HepG2 (cell line): ENCODE results near the gene SPACA4. TPM values are rescaled to one million over a fixed set of nuclear protein-coding genes. Genes with fewer than 3 reads are reported as not detected.

Experiments used
- ATAC-seq: fragments of 200-7000 bp; cut with Tn5 transposase; 3 replicates; pipeline ENCODE4 v1.9.1; 2020; ENCODE audit warnings: mild to moderate bottlenecking, moderate library complexity
- BruUV-seq: library from RNA; stranded (reverse); fragments of 400-500 nt; replicated peaks from 2 replicates; lab custom pipeline; 2021; lab: Mats Ljungman, UMichigan
- CTCF ChIA-PET: fragments of 300-600 bp; formaldehyde crosslinking; extraction: SDS; loops from one replicate; lab custom pipeline; 2021; ENCODE audit warnings: low total read pairs, inconsistent platforms, low intra/inter-chr PET ratio; lab: Yijun Ruan, JAX
- POLR2A ChIA-PET: fragments of 350-600 bp; sonication (Branson Sonifier 250); formaldehyde crosslinking; loops from one replicate; lab custom pipeline; 2020; ENCODE audit warnings: antibody characterized with exemption, inconsistent platforms; lab: Yijun Ruan, JAX
- DNase-seq: peaks from one replicate; pipeline ENCODE4 v3.0.0-alpha.2; 2015; ENCODE audit warnings: low spot score
- FAIRE-seq: peaks from 3 replicates; lab custom pipeline; 2011; peaks lifted over from hg19 to GRCh38; lab: Jason Lieb, UNC
- H2AFZ ChIP-seq: one replicate; pipeline ENCODE4 v1.6.1; 2011; ENCODE audit warnings: low read length, inconsistent platforms
- H3K27ac ChIP-seq: fragments of 300-600 bp; 3 replicates; pipeline ENCODE4 v1.8.0; 2011; ENCODE audit warnings: mixed run types, mild to moderate bottlenecking, mixed read lengths, low read length, inconsistent platforms; ENCODE audit not compliant: insufficient read depth; ENCODE audit errors: extremely low read length
- H3K27me3 ChIP-seq, 2 experiments: fragments of 200-600 bp in 1 of 2; 2 replicates in 1 of 2; 3 replicates in 1 of 2; pipeline versions ENCODE4 v1.6.0 to v1.8.0; 2011; ENCODE audit warnings: low read length in 2 of 2, mild to moderate bottlenecking in 2 of 2, moderate library complexity in 2 of 2, inconsistent platforms in 1 of 2; ENCODE audit not compliant: insufficient read depth in 2 of 2, control insufficient read depth in 1 of 2
- H3K36me3 ChIP-seq, 2 experiments: fragments of 200-600 bp in 1 of 2; replicated peaks in 1 of 2; 2 replicates in 1 of 2; 3 replicates in 1 of 2; pipeline versions ENCODE4 v1.5.1 to v1.8.0; 2011; ENCODE audit warnings: low read length in 2 of 2, inconsistent platforms in 1 of 2; ENCODE audit not compliant: insufficient read depth in 2 of 2, control insufficient read depth in 1 of 2
- H3K4me1 ChIP-seq: 2 replicates; pipeline ENCODE4 v1.5.1; 2012; ENCODE audit warnings: low read length, inconsistent platforms; ENCODE audit not compliant: insufficient read depth
- H3K4me2 ChIP-seq: 2 replicates; pipeline ENCODE4 v1.6.0; 2011; ENCODE audit warnings: low read depth, low read length, inconsistent platforms
- H3K4me3 ChIP-seq, 3 experiments: fragments of 200-600 bp in 1 of 3; sonication (generic), shearing (Covaris generic) in 1 of 3; replicated peaks in 1 of 3; 2 replicates each; pipeline ENCODE4 v1.5.1; 2011 to 2016; ENCODE audit warnings: low read length in 3 of 3, inconsistent platforms in 2 of 3, low read depth in 2 of 3, mild to moderate bottlenecking in 2 of 3, control low read depth in 1 of 3, mixed read lengths in 1 of 3; ENCODE audit not compliant: insufficient read depth in 1 of 3
- H3K79me2 ChIP-seq: one replicate; pipeline ENCODE4 v1.6.1; 2011; ENCODE audit warnings: low read length, inconsistent platforms; ENCODE audit not compliant: insufficient read depth
- H3K9ac ChIP-seq: 2 replicates; pipeline ENCODE4 v1.6.0; 2011; ENCODE audit warnings: mild to moderate bottlenecking, low read depth, low read length, inconsistent platforms; ENCODE audit not compliant: insufficient read depth
- H3K9me3 ChIP-seq: 2 replicates; pipeline ENCODE4 v1.5.1; 2012; ENCODE audit warnings: mild to moderate bottlenecking, low read length
- H4K20me1 ChIP-seq: 2 replicates; pipeline ENCODE4 v1.6.0; 2011; ENCODE audit warnings: inconsistent platforms, mild to moderate bottlenecking, low read length, moderate library complexity; ENCODE audit not compliant: insufficient read depth
- MAFK ChIP-seq, 2 experiments: IDR thresholded peaks in 1 of 2; conservative IDR thresholded peaks in 1 of 2; 2 replicates each; pipeline ENCODE4 v1.6.1; 2011; ENCODE audit warnings: improper control_type of control experiment in 2 of 2, low read length in 2 of 2
- YY1 ChIP-seq: IDR thresholded peaks from 2 replicates; pipeline ENCODE4 v1.6.1; 2011; ENCODE audit warnings: low read length, low read depth, moderate library complexity, mild to moderate bottlenecking; ENCODE audit not compliant: insufficient read depth, insufficient replicate concordance
- ZNF205 ChIP-seq: IDR thresholded peaks from 2 replicates; pipeline ENCODE4 v1.6.1; 2018; ENCODE audit warnings: missing biosample characterization, missing genetic modification reagents
- ZNF597 ChIP-seq: sonication (generic); formaldehyde crosslinking; IDR thresholded peaks from 2 replicates; pipeline ENCODE4 v1.5.0; 2020; ENCODE audit warnings: missing genetic modification reagents
- ZNF615 ChIP-seq: sonication (generic); formaldehyde crosslinking; IDR thresholded peaks from 2 replicates; pipeline ENCODE4 v1.5.0; 2020; ENCODE audit warnings: mild to moderate bottlenecking, missing genetic modification reagents, borderline replicate concordance
- WGBS: methylation state at CpG from one replicate; pipeline ENCODE4 v1.1.6; 2017; ENCODE audit warnings: low lambda C conversion rate; 5-methylcytosine and 5-hydroxymethylcytosine counted together
- in situ Hi-C: cut with HindIII; loops from 2 replicates; pipeline ENCODE4 v1.10.0; 2017; ENCODE audit warnings: low pct_unique_long_range_greater_than_20kb; ENCODE audit not compliant: extremely low pct_ligation_motif_present
- intact Hi-C: fragments of 100-400 bp; cut with micrococcal nuclease; formaldehyde crosslinking; loops from one replicate; pipeline ENCODE4 v1.10.0; 2022; ENCODE audit not compliant: unreplicated experiment
- polyA plus RNA-seq, 8 experiments: library from polyadenylated mRNA; depleted of rRNA in 3 of 8; stranded (reverse) in 7 of 8; unstranded in 1 of 8; fragments of >200 nt; fragmentation: Illumina TruSeq in 4 of 8; extraction: Trizol in 4 of 8; gene quantifications; 2 replicates each; pipeline versions ENCODE4 v1.2.1 to v1.2.3, GENCODE V29; 2011 to 2016; ENCODE audit warnings: low read depth in 4 of 8, missing spikeins in 1 of 8, mixed read lengths in 1 of 8; ENCODE audit not compliant: insufficient read depth in 1 of 8
- total RNA-seq, 5 experiments: library from RNA; depleted of rRNA; stranded (reverse); fragments of >200 nt; fragmentation: Illumina TruSeq; extraction: Trizol; gene quantifications; 2 replicates each; pipeline ENCODE4 v1.2.3, GENCODE V29; 2016; ENCODE audit warnings: low read depth in 1 of 5

Gene SPACA4
- total and polyA plus RNA-seq, 2 of the 13 experiments (the other 11 are each of a cell fraction or from before 2014, with no cell fraction given) = not detected

- in situ Hi-C loops (no loop called here), intact Hi-C loops (no loop called here)
- no peak for FAIRE-seq
- H3K27me3 ChIP-seq = peaks cover 0 to 8% of the 10 kb centered on the region in 2 experiments; a peak in 3 of 5 replicates
- peak overlapping the region; percentile 51 for H3K4me2 ChIP-seq
- no peak for TF ChIP-seq ZNF615
- no peak for TF ChIP-seq ZNF597 (CRISPR knock-in tag)
- no peak for TF ChIP-seq ZNF205 (CRISPR knock-in tag)
- TF ChIP-seq YY1 = no peak
- TF ChIP-seq MAFK (conservative IDR thresholded peaks at IDR 0.05 in 1 of 2, IDR thresholded peaks at IDR 0.05 in 1 of 2; ENCODE audit: low read length in 2 of 2) = no peak
- TF ChIP-seq, all 625 proteins: peak for 0
- POLR2A ChIA-PET = interaction anchor here (1.0 kb wide), 1 partner anchor 21 kb away, joined by 4 read pairs; the partner anchor contains the start of genes RPL18 and SPHK2
- ATAC-seq (no peak), DNase-seq (no peak)
- peaks cover 48% of the 10 kb centered on the region for H3K4me1 ChIP-seq
- no peak overlapping the region for H3K27ac ChIP-seq
- 40% methylated on average over 32 of the region's 33 CpGs for WGBS
- no peaks in the 10 kb centered on the region for H4K20me1 ChIP-seq
- H3K9me3 ChIP-seq = no peaks in the 10 kb centered on the region
- H3K79me2 ChIP-seq = no peaks in the 10 kb centered on the region
- no peaks in the 10 kb centered on the region for H3K36me3 ChIP-seq
- BruUV-seq = no TSS peak
- peak overlapping the region in 1 of 3 experiments; percentile 29; a peak in 1 of 6 replicates for H3K4me3 ChIP-seq
- CTCF ChIA-PET = no interaction called here
- no peak overlapping the region for H3K9ac ChIP-seq
- H2AFZ ChIP-seq = no peak overlapping the region
These were observed 33.2 kb downstream of the SPACA4 start for GRCh38 chr19:48639483-48640375.
